ENCODE data around the gene TYK2. TPM values are rescaled to one million over a fixed set of nuclear protein-coding genes. Genes with fewer than 3 reads are reported as not detected.
A peak's percentile ranks its signal among the peaks of the same experiment; 100 is the strongest.

The TYK2 gene
- total RNA-seq, 1 donor from 2014 or later = 36.1 TPM

DNA sequence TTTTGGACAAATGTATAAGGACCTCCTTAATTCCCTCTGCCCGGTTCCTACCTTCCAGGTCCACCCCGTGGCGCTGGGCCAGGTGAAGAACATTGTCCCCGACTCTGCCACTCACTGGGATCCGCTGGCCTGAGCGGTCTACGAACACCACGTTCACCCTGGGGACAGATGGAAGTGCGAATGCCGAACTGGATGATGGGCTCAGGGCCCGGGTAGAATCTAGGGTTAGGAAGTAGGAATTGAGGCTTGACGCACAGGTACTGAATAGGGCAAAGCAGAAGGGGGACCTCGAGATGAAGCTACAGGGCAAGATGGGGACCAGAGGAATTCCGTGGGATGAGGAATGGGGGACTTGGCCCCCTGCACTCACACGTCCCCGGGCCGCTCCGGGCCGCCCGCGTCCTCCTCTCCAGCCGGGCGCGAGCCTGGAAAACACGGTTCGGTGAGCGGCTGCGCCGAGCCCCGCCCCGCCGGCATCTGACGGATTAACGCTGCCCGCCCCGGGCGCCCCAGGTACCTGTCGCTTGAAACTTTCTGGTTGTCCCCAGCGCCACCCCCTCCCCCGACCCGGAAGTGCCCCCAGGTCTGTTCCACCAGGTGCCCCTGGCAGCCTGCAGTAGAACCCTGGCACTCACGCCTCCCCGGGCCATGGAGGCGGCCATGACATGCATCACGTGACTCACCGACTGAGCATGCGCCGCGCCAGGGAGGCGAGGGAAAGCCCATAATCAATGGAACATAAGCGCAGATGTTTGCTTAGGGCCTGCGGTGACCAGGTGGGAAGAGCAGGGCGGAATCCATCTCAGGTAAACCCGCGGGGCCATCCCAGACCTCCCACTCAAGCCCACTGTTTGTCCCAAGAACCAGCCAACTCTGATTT is 64.8 kb downstream of the TYK2 start, which contains the start of gene FDX2:
Gene FDX2 (minus strand): TSS at position 681 of the 880 bp plus-strand sequence. CDS start 19 bp downstream, at position 662.
- Histone ChIP-seq H3K27me3 (ENCODE audit: control insufficient read depth, insufficient read depth, low read length) (no peaks in the 10 kb centered on the region), H3K36me3 (ENCODE audit: control insufficient read depth, insufficient read depth, low read length) (peaks cover 16% of the 10 kb centered on the region), H3K4me3 (ENCODE audit: low read depth, low read length) (peak within 1 kb of the TSS; percentile 65)
- FAIRE-seq = no peak
- TF ChIP-seq, protein P1, sequence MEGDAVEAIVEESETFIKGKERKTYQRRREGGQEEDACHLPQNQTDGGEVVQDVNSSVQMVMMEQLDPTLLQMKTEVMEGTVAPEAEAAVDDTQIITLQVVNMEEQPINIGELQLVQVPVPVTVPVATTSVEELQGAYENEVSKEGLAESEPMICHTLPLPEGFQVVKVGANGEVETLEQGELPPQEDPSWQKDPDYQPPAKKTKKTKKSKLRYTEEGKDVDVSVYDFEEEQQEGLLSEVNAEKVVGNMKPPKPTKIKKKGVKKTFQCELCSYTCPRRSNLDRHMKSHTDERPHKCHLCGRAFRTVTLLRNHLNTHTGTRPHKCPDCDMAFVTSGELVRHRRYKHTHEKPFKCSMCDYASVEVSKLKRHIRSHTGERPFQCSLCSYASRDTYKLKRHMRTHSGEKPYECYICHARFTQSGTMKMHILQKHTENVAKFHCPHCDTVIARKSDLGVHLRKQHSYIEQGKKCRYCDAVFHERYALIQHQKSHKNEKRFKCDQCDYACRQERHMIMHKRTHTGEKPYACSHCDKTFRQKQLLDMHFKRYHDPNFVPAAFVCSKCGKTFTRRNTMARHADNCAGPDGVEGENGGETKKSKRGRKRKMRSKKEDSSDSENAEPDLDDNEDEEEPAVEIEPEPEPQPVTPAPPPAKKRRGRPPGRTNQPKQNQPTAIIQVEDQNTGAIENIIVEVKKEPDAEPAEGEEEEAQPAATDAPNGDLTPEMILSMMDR (IDR thresholded peaks at IDR 0.05; ENCODE audit: insufficient read depth, low read length, severe bottlenecking) = no peak
- peak; percentile 65 for DNase-seq (ENCODE audit: low read depth)

DNA sequence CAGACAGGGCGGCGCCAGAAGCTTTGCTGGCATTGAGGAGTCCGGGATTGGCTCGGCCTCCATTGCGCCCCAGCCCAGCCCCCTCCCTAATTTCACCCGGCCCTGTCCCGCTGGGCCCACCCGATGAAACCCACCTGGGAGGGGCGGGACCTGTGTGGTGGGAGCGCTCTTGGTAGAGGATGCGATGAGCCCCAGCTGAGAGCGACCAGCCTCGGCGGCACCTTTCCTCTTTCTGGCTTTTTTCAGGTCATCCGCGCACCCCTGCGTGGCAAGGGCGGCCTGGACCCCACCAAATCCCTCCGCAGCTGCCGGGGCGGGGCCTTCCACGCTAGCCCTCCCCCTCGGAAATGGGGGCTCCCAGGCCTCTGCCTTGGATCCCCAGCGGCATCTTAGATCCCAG is 70.9 kb downstream of the TYK2 start, which contains the start of gene ZGLP1:
Gene ZGLP1 (minus strand): TSS at position 393 of the 400 bp plus-strand sequence.
- H3K27me3 ChIP-seq (ENCODE audit: control insufficient read depth, insufficient read depth, low read length) = no peaks in the 10 kb centered on the region
- peaks cover 2% of the 10 kb centered on the region for H3K36me3 ChIP-seq (ENCODE audit: control insufficient read depth, insufficient read depth, low read length)
- no peak for DNase-seq (ENCODE audit: low read depth)
- no peak for FAIRE-seq
- TF ChIP-seq, protein P1 (IDR thresholded peaks at IDR 0.05; ENCODE audit: insufficient read depth, low read length, severe bottlenecking) = no peak
- no peak within 1 kb of the TSS for H3K4me3 ChIP-seq (ENCODE audit: low read depth, low read length)

DNA sequence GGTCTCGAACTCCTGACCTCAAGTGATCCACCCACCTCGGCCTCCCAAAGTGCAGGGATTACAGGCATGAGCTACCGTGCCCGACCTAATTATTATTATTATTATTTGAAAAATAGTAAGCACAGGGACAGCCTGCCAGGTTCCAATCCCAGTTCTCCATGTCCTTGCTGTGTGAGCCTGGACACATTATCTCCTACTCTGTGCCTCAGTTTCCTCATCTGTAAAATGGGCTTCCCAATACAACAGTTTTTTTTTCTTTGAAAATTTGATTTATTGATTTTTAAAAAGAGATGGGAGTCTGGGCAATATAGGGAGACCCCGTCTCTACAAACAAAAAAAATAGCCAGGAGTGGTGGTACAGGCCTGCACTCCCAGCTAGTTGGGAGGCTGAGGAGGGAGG is 74.0 kb downstream of the TYK2 start:
- FAIRE-seq = no peak
- TF ChIP-seq, protein P1 (IDR thresholded peaks at IDR 0.05; ENCODE audit: insufficient read depth, low read length, severe bottlenecking) = no peak
- H3K4me3 ChIP-seq (ENCODE audit: low read depth, low read length) = no peak overlapping the region

DNA sequence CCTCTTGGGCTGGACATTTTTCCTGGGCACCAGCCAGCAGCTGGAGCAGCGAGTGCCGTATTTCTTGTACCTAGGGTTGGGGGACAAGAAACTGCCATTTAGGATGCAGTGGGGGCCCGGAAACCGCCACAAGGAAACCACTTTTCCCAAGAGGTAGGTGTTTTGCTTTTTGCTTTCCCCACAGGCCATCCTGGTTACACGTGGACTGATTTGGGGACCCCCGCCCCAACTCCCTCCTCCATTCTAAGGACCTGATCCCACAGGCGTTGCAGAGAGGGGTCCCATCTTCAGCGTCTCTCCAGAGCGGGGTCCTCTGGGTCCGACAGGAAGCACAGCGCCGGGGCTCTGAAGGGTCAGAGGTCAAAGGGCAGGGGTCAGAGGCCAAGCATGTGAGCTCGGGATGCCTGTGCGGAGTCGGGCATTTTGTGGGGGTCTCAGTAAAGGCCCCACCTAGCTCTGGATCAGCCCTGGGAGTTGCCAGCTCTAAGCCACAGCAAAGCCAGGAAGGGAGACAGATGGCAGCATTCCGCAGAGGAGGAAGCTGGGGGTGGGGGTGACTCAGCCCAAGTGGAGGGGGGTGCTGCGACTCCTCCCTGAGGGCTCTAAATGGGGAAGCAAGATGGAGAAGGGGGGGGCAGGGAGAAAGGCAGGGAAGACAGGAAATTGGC is 75.1 kb downstream of the TYK2 start:
- FAIRE-seq = no peak
- Histone ChIP-seq H3K4me3 (ENCODE audit: low read depth, low read length) (no peak overlapping the region), H3K27me3 (ENCODE audit: control insufficient read depth, insufficient read depth, low read length) (no peaks in the 10 kb centered on the region), H3K36me3 (ENCODE audit: control insufficient read depth, insufficient read depth, low read length) (no peaks in the 10 kb centered on the region)
- DNase-seq (ENCODE audit: low read depth) = peak; percentile 49
- TF ChIP-seq, protein P1 (IDR thresholded peaks at IDR 0.05; ENCODE audit: insufficient read depth, low read length, severe bottlenecking) = no peak

More for the DNA sequence above, 74.0 kb downstream of the TYK2 start:
- Histone ChIP-seq H3K36me3 (ENCODE audit: control insufficient read depth, insufficient read depth, low read length) (no peaks in the 10 kb centered on the region), H3K27me3 (ENCODE audit: control insufficient read depth, insufficient read depth, low read length) (no peaks in the 10 kb centered on the region)
- DNase-seq (ENCODE audit: low read depth) = no peak

Other genes with a start within 250 kb of the TYK2 start
- 11.1 and 12.4 TPM in 2 replicates for gene DNMT1, start 185.6 kb downstream of the TYK2 start, total RNA-seq
- 1.3 and 1.9 TPM in 2 replicates for gene S1PR2, start 149.2 kb downstream of the TYK2 start, total RNA-seq
- 17.1 and 19.2 TPM in 2 replicates for gene MRPL4, start 128.4 kb downstream of the TYK2 start, total RNA-seq
- gene ICAM1, start 109.5 kb downstream of the TYK2 start, total RNA-seq = 0.79 and 0.90 TPM in 2 replicates
- gene ICAM4, start 93.6 kb downstream of the TYK2 start, total RNA-seq = 4.0 and 10.8 TPM in 2 replicates
- 3.7 and 3.9 TPM in 2 replicates for gene ICAM5, start 90.6 kb downstream of the TYK2 start, total RNA-seq
- gene ZGLP1, start 70.8 kb downstream of the TYK2 start, total RNA-seq = 0.26 and 0.53 TPM in 2 replicates
- gene FDX2, start 64.6 kb downstream of the TYK2 start, total RNA-seq = 21.8 and 24.2 TPM in 2 replicates
- gene RAVER1, start 47.0 kb downstream of the TYK2 start, total RNA-seq = 2.3 and 4.2 TPM in 2 replicates
- 5.0 and 5.5 TPM in 2 replicates for gene ICAM3, start 40.9 kb downstream of the TYK2 start, total RNA-seq
- gene CDC37, start 23.0 kb upstream of the TYK2 start, total RNA-seq = 195 TPM in 2 replicates
- 0.13 and 0.26 TPM in 2 replicates for gene PDE4A, start 40.0 kb upstream of the TYK2 start, total RNA-seq
- gene KEAP1, start 122.8 kb upstream of the TYK2 start, total RNA-seq = 59.5 and 62.9 TPM in 2 replicates
- 6.6 and 7.8 TPM in 2 replicates for gene S1PR5, start 136.9 kb upstream of the TYK2 start, total RNA-seq
- gene ATG4D, start 163.3 kb upstream of the TYK2 start, total RNA-seq = 30.3 and 37.5 TPM in 2 replicates
- 8.2 and 11.0 TPM in 2 replicates for gene KRI1, start 185.4 kb upstream of the TYK2 start, total RNA-seq
- gene CDKN2D, start 188.4 kb upstream of the TYK2 start, total RNA-seq = 6.6 and 13.3 TPM in 2 replicates
- gene AP1M2, start 206.7 kb upstream of the TYK2 start, total RNA-seq = 114 and 135 TPM in 2 replicates
- 18.7 and 36.0 TPM in 2 replicates for gene SLC44A2, start 245.0 kb upstream of the TYK2 start, total RNA-seq

Data from bronchial epithelial cell (primary cell).